SK-N-SH treated with all-trans-retinoic acid at 6 μM for 48 hours (cell line): ENCODE results near the gene TTLL10.

ENCODE experiments used
- ATAC-seq: fragments of 200-7000 bp; cut with Tn5 transposase; 3 replicates; pipeline ENCODE4 v1.9.1; 2020; ENCODE audit warnings: mild to moderate bottlenecking, moderate library complexity
- ARNTL ChIP-seq: fragments of 450-650 bp; formaldehyde crosslinking; IDR thresholded peaks from 2 replicates; pipeline ENCODE4 v1.5.0; 2020; ENCODE audit warnings: low read depth, mild to moderate bottlenecking, moderate library complexity, borderline replicate concordance
- BACH2 ChIP-seq: fragments of 250-450 bp; sonication (Bioruptor Pico); IDR thresholded peaks from 2 replicates; pipeline ENCODE4 v1.9.0; 2021; ENCODE audit warnings: mild to moderate bottlenecking, borderline replicate concordance
- CSDC2 ChIP-seq: fragments of 250-450 bp; sonication (Bioruptor Pico); IDR thresholded peaks from 2 replicates; pipeline ENCODE4 v1.5.0; 2020; ENCODE audit warnings: mild to moderate bottlenecking, moderate library complexity
- ESRRG ChIP-seq: fragments of 250-450 bp; sonication (Bioruptor Pico); IDR thresholded peaks from 2 replicates; pipeline ENCODE4 v1.6.1; 2021; ENCODE audit warnings: mild to moderate bottlenecking
- GLIS3 ChIP-seq: fragments of 250-450 bp; sonication (Bioruptor Pico); IDR thresholded peaks from 2 replicates; pipeline ENCODE4 v1.5.0; 2020; ENCODE audit warnings: mild to moderate bottlenecking, moderate library complexity
- ISL1 ChIP-seq: fragments of 250-450 bp; sonication (Bioruptor Pico); IDR thresholded peaks from 2 replicates; pipeline ENCODE4 v2.1.2; 2022; ENCODE audit warnings: mild to moderate bottlenecking, moderate library complexity
- OSR1 ChIP-seq: fragments of 250-450 bp; sonication (Bioruptor Pico); IDR thresholded peaks from 2 replicates; pipeline ENCODE4 v1.8.0; 2022; ENCODE audit warnings: moderate library complexity, mild to moderate bottlenecking, inconsistent platforms
- PPARA ChIP-seq: fragments of 250-450 bp; sonication (Bioruptor Pico); IDR thresholded peaks from 2 replicates; pipeline ENCODE4 v1.5.0; 2020; ENCODE audit warnings: mild to moderate bottlenecking, borderline replicate concordance
- RARB ChIP-seq: fragments of 250-450 bp; sonication (Bioruptor Pico); IDR thresholded peaks from 2 replicates; pipeline ENCODE4 v1.8.0; 2021; ENCODE audit warnings: mild to moderate bottlenecking, moderate library complexity
- SNAI2 ChIP-seq: fragments of 250-450 bp; sonication (Bioruptor Pico); IDR thresholded peaks from 2 replicates; pipeline ENCODE4 v1.5.0; 2020; ENCODE audit warnings: mild to moderate bottlenecking, moderate library complexity
- TCF4 ChIP-seq: fragments of 250-450 bp; sonication (Bioruptor Pico); IDR thresholded peaks from 2 replicates; pipeline ENCODE4 v1.8.0; 2021; ENCODE audit warnings: mild to moderate bottlenecking, moderate library complexity, borderline replicate concordance
- TOX ChIP-seq: fragments of 250-450 bp; sonication (Bioruptor Pico); IDR thresholded peaks from 2 replicates; pipeline ENCODE4 v1.8.0; 2021; ENCODE audit warnings: mild to moderate bottlenecking, moderate library complexity, borderline replicate concordance
- ZC3H10 ChIP-seq: fragments of 250-450 bp; sonication (Bioruptor Pico); IDR thresholded peaks from 2 replicates; pipeline ENCODE4 v1.5.1; 2021; ENCODE audit warnings: mild to moderate bottlenecking, moderate library complexity
- ZFP3 ChIP-seq: fragments of 250-450 bp; sonication (Bioruptor Pico); IDR thresholded peaks from 2 replicates; pipeline ENCODE4 v1.5.0; 2020; ENCODE audit warnings: mild to moderate bottlenecking, moderate library complexity
- ZFP30 ChIP-seq: fragments of 450-650 bp; formaldehyde crosslinking; IDR thresholded peaks from 2 replicates; pipeline ENCODE4 v1.5.0; 2022; ENCODE audit warnings: mild to moderate bottlenecking, moderate library complexity
- ZNF565 ChIP-seq: fragments of 450-650 bp; formaldehyde crosslinking; conservative IDR thresholded peaks from 2 replicates; pipeline ENCODE4 v1.5.0; 2020; ENCODE audit warnings: low read depth, mild to moderate bottlenecking, moderate library complexity
- ZNF70 ChIP-seq: fragments of 450-650 bp; formaldehyde crosslinking; IDR thresholded peaks from 2 replicates; pipeline ENCODE4 v1.5.0; 2020; ENCODE audit warnings: mild to moderate bottlenecking, moderate library complexity
- ZNF8 ChIP-seq: fragments of 450-650 bp; formaldehyde crosslinking; IDR thresholded peaks from 2 replicates; pipeline ENCODE4 v1.5.0; 2020; ENCODE audit warnings: mild to moderate bottlenecking, moderate library complexity
- TF ChIP-seq, protein P1 (sequence below): fragments of 250-450 bp; sonication (Bioruptor Pico); IDR thresholded peaks from 2 replicates; pipeline ENCODE4 v1.5.0; 2020; ENCODE audit warnings: mild to moderate bottlenecking, moderate library complexity
- TF ChIP-seq, protein P2 (sequence below): fragments of 250-450 bp; sonication (Bioruptor Pico); IDR thresholded peaks from 2 replicates; pipeline ENCODE4 v1.5.1; 2021; ENCODE audit warnings: mild to moderate bottlenecking, moderate library complexity
- TF ChIP-seq, protein P3 (sequence below): fragments of 250-450 bp; sonication (Bioruptor Pico); IDR thresholded peaks from 2 replicates; pipeline ENCODE4 v1.8.0; 2021; ENCODE audit warnings: low read depth, mild to moderate bottlenecking, moderate library complexity, borderline replicate concordance
- TF ChIP-seq, protein P4 (sequence below): fragments of 250-450 bp; sonication (Bioruptor Pico); IDR thresholded peaks from 2 replicates; pipeline ENCODE4 v1.8.0; 2020; ENCODE audit warnings: mild to moderate bottlenecking, moderate library complexity, borderline replicate concordance

TTLL10 gene

DNA sequence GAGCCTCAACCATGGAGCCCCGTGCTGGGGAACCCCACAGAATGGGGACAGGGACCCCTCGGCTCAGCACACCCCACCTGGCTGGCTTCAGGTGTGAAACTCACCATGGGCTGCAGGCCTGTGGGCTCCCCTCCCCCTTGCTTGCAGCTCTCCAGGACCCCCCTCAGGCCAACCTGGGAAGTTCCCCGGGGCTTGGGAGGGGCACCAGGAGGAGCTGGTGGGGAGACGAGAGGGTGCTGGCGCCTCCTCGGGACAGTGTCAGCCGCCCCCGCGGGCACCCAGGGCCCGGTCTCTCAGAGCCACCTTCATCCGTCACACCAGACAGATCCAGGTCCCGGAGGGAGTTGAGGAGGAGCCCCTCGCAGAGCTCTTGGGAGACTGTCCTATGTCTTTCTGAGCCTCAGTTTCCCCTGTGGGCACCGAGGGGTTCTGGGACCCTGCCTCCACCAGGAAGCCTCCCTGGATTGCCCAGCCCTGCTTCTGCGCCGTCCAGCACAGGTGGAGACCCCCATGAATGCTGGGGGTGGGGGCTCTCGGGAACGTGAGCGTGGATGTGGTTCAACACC, 33.4 kb downstream of the TTLL10 start:
- no peak for ATAC-seq
- TF ChIP-seq ARNTL (CRISPR knock-in tag) (no peak), ZFP30 (CRISPR knock-in tag) (no peak), PPARA (CRISPR knock-in tag) (no peak)

DNA sequence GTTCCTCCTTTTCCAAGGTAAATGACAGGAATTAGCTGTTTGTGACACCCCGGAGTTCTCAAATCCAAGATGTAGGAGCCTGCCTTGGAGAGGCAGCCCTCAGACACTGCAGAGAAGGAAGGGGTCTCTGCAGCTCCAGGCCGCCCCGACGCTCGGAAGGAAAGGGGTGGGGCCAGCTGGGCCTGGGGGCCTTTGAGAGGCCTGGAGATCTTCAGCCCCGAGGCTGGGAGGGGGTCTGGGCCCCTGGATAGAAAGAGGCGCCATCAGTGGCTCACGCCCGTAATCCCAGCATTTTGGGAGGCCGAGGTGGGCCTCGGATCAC, 33.9 kb downstream of the TTLL10 start:
- ATAC-seq, result no peak
- TF ChIP-seq ARNTL (CRISPR knock-in tag) (no peak), OSR1 (no peak), GLIS3 (no peak), ZC3H10 (CRISPR knock-in tag) (no peak)

DNA sequence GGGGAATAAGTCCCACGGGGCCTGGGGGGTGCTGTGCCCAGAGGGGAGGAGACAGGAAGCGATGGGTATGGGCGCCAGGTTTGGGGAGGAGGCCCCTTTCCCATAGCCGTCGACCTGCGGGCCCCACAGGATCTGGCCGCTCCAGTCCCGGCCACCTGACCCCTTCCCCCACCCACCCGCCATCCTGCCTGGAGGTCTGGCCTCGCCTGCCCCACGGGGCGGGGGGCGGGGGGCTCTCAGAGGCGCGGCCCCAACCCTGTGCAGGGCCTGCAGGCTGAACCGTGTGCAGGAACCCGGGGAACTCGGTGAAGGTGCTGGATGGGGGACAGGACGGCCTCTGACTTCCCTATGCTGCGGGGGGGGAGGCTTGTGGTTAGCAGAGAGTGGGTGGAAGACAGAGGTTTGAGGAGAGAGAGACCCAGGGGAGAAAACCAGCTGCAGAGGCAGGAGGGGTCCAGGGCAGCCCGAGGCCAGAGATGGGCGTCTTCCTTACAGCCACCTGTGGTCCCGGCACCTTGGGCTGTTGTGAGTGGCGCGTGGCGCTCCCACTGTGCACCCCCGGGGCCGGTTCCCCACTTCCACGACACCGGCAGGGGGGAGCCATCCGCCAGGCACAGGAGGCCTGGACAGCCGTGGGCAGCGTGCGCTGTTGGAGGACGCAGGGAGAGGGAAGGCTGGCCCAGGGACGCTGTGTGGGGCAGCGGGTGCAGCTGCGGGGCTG, 35.2 kb downstream of the TTLL10 start:
- no peak for ATAC-seq
- TF ChIP-seq ISL1 (CRISPR knock-in tag), result no peak
- TF ChIP-seq ZC3H10 (CRISPR knock-in tag), result no peak
- no peak for TF ChIP-seq GLIS3
- no peak for TF ChIP-seq CSDC2 (CRISPR knock-in tag)
- TF ChIP-seq ZNF70 (CRISPR knock-in tag), result no peak
- no peak for TF ChIP-seq ZNF565 (CRISPR knock-in tag)
- TF ChIP-seq RARB (CRISPR knock-in tag), result no peak
- TF ChIP-seq ZNF8 (CRISPR knock-in tag), result no peak
- TF ChIP-seq ZFP3 (CRISPR knock-in tag), result no peak
- no peak for TF ChIP-seq SNAI2 (CRISPR knock-in tag)
- no peak for TF ChIP-seq TCF4 (CRISPR knock-in tag)
- no peak for TF ChIP-seq TOX (CRISPR knock-in tag)
- TF ChIP-seq ARNTL (CRISPR knock-in tag), result no peak
- TF ChIP-seq, protein P1, sequence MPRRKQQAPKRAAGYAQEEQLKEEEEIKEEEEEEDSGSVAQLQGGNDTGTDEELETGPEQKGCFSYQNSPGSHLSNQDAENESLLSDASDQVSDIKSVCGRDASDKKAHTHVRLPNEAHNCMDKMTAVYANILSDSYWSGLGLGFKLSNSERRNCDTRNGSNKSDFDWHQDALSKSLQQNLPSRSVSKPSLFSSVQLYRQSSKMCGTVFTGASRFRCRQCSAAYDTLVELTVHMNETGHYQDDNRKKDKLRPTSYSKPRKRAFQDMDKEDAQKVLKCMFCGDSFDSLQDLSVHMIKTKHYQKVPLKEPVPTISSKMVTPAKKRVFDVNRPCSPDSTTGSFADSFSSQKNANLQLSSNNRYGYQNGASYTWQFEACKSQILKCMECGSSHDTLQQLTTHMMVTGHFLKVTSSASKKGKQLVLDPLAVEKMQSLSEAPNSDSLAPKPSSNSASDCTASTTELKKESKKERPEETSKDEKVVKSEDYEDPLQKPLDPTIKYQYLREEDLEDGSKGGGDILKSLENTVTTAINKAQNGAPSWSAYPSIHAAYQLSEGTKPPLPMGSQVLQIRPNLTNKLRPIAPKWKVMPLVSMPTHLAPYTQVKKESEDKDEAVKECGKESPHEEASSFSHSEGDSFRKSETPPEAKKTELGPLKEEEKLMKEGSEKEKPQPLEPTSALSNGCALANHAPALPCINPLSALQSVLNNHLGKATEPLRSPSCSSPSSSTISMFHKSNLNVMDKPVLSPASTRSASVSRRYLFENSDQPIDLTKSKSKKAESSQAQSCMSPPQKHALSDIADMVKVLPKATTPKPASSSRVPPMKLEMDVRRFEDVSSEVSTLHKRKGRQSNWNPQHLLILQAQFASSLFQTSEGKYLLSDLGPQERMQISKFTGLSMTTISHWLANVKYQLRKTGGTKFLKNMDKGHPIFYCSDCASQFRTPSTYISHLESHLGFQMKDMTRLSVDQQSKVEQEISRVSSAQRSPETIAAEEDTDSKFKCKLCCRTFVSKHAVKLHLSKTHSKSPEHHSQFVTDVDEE, result no peak
- no peak for TF ChIP-seq BACH2
- TF ChIP-seq, protein P2, sequence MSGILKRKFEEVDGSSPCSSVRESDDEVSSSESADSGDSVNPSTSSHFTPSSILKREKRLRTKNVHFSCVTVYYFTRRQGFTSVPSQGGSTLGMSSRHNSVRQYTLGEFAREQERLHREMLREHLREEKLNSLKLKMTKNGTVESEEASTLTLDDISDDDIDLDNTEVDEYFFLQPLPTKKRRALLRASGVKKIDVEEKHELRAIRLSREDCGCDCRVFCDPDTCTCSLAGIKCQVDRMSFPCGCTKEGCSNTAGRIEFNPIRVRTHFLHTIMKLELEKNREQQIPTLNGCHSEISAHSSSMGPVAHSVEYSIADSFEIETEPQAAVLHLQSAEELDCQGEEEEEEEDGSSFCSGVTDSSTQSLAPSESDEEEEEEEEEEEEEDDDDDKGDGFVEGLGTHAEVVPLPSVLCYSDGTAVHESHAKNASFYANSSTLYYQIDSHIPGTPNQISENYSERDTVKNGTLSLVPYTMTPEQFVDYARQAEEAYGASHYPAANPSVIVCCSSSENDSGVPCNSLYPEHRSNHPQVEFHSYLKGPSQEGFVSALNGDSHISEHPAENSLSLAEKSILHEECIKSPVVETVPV (CRISPR knock-in tag), result no peak

DNA sequence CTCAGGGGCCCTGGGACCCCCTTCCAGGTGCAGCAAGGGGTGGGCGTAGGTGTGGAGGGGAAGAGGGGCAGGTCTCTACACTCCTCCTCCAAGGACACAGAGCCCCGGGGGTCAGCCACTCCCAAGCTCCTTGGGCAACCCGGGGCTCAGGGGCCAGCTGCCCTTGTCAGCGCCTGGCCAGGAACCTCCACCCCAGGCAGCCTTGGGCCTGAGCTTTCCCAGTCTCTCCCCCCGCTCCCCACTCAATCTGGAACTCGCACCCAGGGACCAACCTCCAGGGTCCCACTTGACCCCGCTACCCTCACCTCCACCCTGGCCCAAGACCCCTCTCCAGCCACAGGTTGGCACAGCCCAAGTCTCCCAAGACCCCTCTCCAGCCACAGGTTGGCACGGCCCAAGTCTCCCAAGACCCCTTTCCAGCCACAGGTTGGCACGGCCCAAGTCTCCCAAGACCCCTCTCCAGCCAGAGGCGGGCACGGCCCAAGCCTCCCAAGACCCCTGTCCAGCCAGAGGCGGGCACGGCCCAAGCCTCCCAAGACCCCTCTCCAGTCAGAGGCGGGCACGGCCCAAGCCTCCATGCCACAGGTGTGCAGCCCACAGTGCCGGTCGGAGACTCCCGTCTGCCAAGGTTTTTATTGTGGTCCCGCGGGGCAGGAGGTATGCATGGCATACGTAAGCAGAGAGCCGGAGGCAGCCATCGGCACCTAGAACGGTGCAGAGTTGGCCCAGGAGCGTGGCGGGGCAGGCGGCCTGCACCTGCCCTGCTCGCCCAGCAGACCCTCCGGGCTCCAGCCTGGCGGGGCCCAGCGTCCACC, 37.3 kb downstream of the TTLL10 start:
- no peak for TF ChIP-seq ARNTL (CRISPR knock-in tag)
- ATAC-seq, result no peak

DNA sequence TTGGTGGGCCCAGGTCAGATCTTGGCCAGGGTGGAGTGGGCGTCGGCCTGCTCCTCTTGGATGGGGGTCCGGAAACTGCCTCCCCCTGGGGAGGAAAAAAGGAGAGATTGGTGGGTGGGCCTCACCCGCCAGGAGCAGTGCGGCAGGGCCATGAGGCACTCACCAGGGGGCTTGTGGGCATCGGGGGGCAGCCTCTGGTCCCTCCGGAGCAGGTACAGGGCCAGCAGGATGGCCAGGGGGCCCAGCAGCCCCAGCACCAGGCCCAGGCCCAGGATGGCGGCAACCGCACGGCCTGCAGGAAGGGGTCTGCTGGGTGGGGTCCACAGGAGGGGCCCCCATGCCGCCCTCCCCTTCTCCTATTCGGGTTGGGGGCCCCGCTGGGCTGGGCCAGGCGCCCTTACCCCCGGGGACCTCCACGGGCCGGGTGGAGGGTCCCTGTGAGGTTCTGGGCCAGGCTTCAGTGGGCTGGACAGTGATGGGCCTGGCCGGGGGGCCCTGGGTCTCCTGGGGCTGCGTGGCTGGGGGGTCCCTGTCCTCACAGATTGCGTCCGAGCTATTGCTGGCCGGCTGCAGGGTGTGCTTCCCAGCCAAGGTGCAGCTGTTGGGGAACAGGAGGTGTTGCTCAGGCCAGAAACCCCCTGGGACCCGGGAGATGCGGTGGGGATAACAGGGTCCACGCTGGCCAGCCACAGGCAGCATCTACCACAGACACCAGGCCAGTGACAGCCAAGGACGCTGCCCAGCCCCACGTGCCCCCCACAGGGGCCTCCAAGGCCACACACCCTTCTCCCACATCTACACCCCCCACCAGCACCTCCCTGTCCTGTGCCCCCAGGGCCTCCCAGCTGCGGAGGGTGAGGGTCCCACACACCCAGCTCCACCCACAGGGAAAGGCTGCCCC, 38.1 kb downstream of the TTLL10 start:
- TF ChIP-seq ESRRG (no peak), BACH2 (no peak), ZFP3 (CRISPR knock-in tag) (no peak), SNAI2 (CRISPR knock-in tag) (no peak), TCF4 (CRISPR knock-in tag) (no peak), GLIS3 (no peak)
- TF ChIP-seq, protein P3, sequence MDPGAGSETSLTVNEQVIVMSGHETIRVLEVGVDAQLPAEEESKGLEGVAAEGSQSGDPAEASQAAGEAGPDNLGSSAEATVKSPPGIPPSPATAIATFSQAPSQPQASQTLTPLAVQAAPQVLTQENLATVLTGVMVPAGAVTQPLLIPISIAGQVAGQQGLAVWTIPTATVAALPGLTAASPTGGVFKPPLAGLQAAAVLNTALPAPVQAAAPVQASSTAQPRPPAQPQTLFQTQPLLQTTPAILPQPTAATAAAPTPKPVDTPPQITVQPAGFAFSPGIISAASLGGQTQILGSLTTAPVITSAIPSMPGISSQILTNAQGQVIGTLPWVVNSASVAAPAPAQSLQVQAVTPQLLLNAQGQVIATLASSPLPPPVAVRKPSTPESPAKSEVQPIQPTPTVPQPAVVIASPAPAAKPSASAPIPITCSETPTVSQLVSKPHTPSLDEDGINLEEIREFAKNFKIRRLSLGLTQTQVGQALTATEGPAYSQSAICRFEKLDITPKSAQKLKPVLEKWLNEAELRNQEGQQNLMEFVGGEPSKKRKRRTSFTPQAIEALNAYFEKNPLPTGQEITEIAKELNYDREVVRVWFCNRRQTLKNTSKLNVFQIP (CRISPR knock-in tag), result no peak
- TF ChIP-seq, protein P4, sequence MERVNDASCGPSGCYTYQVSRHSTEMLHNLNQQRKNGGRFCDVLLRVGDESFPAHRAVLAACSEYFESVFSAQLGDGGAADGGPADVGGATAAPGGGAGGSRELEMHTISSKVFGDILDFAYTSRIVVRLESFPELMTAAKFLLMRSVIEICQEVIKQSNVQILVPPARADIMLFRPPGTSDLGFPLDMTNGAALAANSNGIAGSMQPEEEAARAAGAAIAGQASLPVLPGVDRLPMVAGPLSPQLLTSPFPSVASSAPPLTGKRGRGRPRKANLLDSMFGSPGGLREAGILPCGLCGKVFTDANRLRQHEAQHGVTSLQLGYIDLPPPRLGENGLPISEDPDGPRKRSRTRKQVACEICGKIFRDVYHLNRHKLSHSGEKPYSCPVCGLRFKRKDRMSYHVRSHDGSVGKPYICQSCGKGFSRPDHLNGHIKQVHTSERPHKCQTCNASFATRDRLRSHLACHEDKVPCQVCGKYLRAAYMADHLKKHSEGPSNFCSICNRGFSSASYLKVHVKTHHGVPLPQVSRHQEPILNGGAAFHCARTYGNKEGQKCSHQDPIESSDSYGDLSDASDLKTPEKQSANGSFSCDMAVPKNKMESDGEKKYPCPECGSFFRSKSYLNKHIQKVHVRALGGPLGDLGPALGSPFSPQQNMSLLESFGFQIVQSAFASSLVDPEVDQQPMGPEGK, result no peak
- TF ChIP-seq, protein P2 (CRISPR knock-in tag), result no peak
- no peak for ATAC-seq
